ENCODE measurements around the gene TBCD. TPM values are rescaled to one million over a fixed set of nuclear protein-coding genes. Genes with fewer than 3 reads are reported as not detected.

TBCD gene
- total RNA-seq, 1 experiment from 2014 or later = 94.6 TPM

GRCh38 chr17:82808006-82808405, 56.1 kb downstream of the TBCD start:
- CTCF ChIA-PET = no interaction called here

GRCh38 chr17:82808921-82809905, 57.3 kb downstream of the TBCD start:
- no peak for DNase-seq
- Mint-ChIP-seq H3K36me3 (ENCODE audit: insufficient read depth, unreplicated experiment) (peaks cover 10% of the 10 kb centered on the region), H3K4me3 (ENCODE audit: unreplicated experiment) (no peak overlapping the region), H3K4me1 (ENCODE audit: low read depth, unreplicated experiment) (no peaks in the 10 kb centered on the region), H3K27ac (ENCODE audit: unreplicated experiment) (no peak overlapping the region), H3K27me3 (ENCODE audit: insufficient read depth, unreplicated experiment) (no peaks in the 10 kb centered on the region), H3K9me3 (ENCODE audit: unreplicated experiment) (no peaks in the 10 kb centered on the region)
- H3K4me3 ChIP-seq (ENCODE audit: low read depth, low read length) = no peak overlapping the region
- CTCF ChIA-PET = no interaction called here
- no peaks in the 10 kb centered on the region for H3K9me3 ChIP-seq
- BruUV-seq (replicated peaks) = no TSS peak
- no peaks in the 10 kb centered on the region for H3K4me1 ChIP-seq
- H3K36me3 ChIP-seq (ENCODE audit: control insufficient read depth, insufficient read depth, low read length) = no peaks in the 10 kb centered on the region
- POLR2A ChIA-PET = no interaction called here
- no peaks in the 10 kb centered on the region for H3K27me3 ChIP-seq (replicated peaks; ENCODE audit: control insufficient read depth, insufficient read depth, low read length)
- intact Hi-C loops (cut with micrococcal nuclease; ENCODE audit: unreplicated experiment) = no loop called here
- no peak for TF ChIP-seq CTCF (IDR thresholded peaks at IDR 0.05; ENCODE audit: insufficient read depth in 1 of 2, low read depth in 1 of 2, low read length in 1 of 2, severe bottlenecking in 1 of 2, unreplicated experiment in 1 of 2)

More at GRCh38 chr17:82808006-82808405, 56.1 kb downstream of the TBCD start:
- no peak for TF ChIP-seq CTCF (IDR thresholded peaks at IDR 0.05; ENCODE audit: insufficient read depth in 1 of 2, low read depth in 1 of 2, low read length in 1 of 2, severe bottlenecking in 1 of 2, unreplicated experiment in 1 of 2)
- Mint-ChIP-seq H3K36me3 (ENCODE audit: insufficient read depth, unreplicated experiment) (peaks cover 10% of the 10 kb centered on the region), H3K4me3 (ENCODE audit: unreplicated experiment) (no peak overlapping the region), H3K27ac (ENCODE audit: unreplicated experiment) (peak overlapping the region; percentile 13), H3K9me3 (ENCODE audit: unreplicated experiment) (no peaks in the 10 kb centered on the region), H3K4me1 (ENCODE audit: low read depth, unreplicated experiment) (no peaks in the 10 kb centered on the region), H3K27me3 (ENCODE audit: insufficient read depth, unreplicated experiment) (no peaks in the 10 kb centered on the region)
- H3K4me3 ChIP-seq (ENCODE audit: low read depth, low read length) = no peak overlapping the region
- BruUV-seq (replicated peaks) = no TSS peak
- no peaks in the 10 kb centered on the region for H3K4me1 ChIP-seq
- intact Hi-C loops (cut with micrococcal nuclease; ENCODE audit: unreplicated experiment) = no loop called here
- no peaks in the 10 kb centered on the region for H3K27me3 ChIP-seq (replicated peaks; ENCODE audit: control insufficient read depth, insufficient read depth, low read length)
- POLR2A ChIA-PET = no interaction called here
- H3K9me3 ChIP-seq = no peaks in the 10 kb centered on the region
- no peak for DNase-seq
- H3K36me3 ChIP-seq (ENCODE audit: control insufficient read depth, insufficient read depth, low read length) = no peaks in the 10 kb centered on the region

GRCh38 chr17:82810644-82811430, 59.0 kb downstream of the TBCD start:
- Mint-ChIP-seq H3K4me3 (ENCODE audit: unreplicated experiment) (no peak overlapping the region), H3K27ac (ENCODE audit: unreplicated experiment) (no peak overlapping the region), H3K27me3 (ENCODE audit: insufficient read depth, unreplicated experiment) (no peaks in the 10 kb centered on the region), H3K4me1 (ENCODE audit: low read depth, unreplicated experiment) (no peaks in the 10 kb centered on the region), H3K9me3 (ENCODE audit: unreplicated experiment) (no peaks in the 10 kb centered on the region), H3K36me3 (ENCODE audit: insufficient read depth, unreplicated experiment) (peaks cover 10% of the 10 kb centered on the region)
- intact Hi-C loops (cut with micrococcal nuclease; ENCODE audit: unreplicated experiment) = no loop called here
- no TSS peak for BruUV-seq (replicated peaks)
- ChIA-PET CTCF (no interaction called here), POLR2A (no interaction called here)
- H3K4me1 ChIP-seq = no peaks in the 10 kb centered on the region
- H3K9me3 ChIP-seq = no peaks in the 10 kb centered on the region
- H3K36me3 ChIP-seq (ENCODE audit: control insufficient read depth, insufficient read depth, low read length) = no peaks in the 10 kb centered on the region
- H3K4me3 ChIP-seq (ENCODE audit: low read depth, low read length) = no peak overlapping the region
- no peaks in the 10 kb centered on the region for H3K27me3 ChIP-seq (replicated peaks; ENCODE audit: control insufficient read depth, insufficient read depth, low read length)
- DNase-seq = no peak
- no peak for TF ChIP-seq CTCF (IDR thresholded peaks at IDR 0.05; ENCODE audit: insufficient read depth in 1 of 2, low read depth in 1 of 2, low read length in 1 of 2, severe bottlenecking in 1 of 2, unreplicated experiment in 1 of 2)

Data from Caco-2 (cell line).